Stimulated activated CD8-positive, alpha-beta memory T cell treated with anti-CD3 and anti-CD28 coated beads, Interleukin-12 subunit alpha, Interleukin-12 subunit beta, amount 100 ng/mL, for 4 hours (primary cell): Measurements from ENCODE around the gene ITSN2.

Source experiments
- DNase-seq: peaks from one replicate; pipeline ENCODE4 v3.0.0-alpha.2; 2020; ENCODE audit warnings: low read depth

Gene ITSN2

DNA sequence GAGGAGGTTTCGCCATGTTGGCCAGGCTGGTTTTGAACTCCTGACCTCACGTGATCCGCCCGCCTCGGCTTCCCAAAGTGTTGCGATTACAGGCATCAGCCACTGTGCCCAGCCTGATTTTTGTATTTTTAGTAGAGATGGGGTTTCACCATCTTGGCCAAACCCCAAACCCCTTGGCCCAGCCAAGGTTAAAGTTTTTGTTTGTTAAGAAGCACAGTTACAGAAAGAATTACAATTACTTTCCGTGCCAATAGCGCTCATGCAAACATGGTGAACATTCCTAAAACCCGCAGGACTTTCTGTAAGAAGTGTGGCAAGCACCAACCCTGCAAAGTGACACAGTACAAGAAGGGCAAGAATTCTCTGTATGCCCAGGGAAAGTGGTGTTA, 26.1 kb downstream of the ITSN2 start:
- no peak for DNase-seq

- DNase-seq, result no peak
These were observed 27.4 kb downstream of the ITSN2 start for GRCh38 chr2:24332791-24333540.

- DNase-seq, result no peak
These were observed 30.2 kb downstream of the ITSN2 start for GRCh38 chr2:24330161-24330560.

DNA sequence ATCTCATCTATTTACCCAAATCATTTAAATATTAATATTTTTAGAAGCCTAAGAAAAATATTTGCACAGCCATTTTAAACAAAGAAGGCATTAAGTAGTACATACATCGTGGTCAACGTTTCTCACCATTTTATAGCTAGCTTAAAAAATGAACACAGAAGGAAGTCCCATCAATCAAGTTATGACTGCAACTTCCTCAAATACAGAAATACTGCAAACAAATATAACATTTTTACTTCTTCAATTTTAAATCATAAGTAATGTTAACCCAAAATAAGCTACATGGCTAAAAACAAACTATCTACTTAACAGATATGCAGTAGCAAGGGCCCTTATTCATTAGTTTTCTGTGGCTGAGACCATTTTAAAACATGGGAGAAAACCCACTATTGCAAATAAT, 30.6 kb downstream of the ITSN2 start:
- DNase-seq, result no peak

- DNase-seq, result no peak
These were observed 32.3 kb downstream of the ITSN2 start for GRCh38 chr2:24328010-24328409.

DNA sequence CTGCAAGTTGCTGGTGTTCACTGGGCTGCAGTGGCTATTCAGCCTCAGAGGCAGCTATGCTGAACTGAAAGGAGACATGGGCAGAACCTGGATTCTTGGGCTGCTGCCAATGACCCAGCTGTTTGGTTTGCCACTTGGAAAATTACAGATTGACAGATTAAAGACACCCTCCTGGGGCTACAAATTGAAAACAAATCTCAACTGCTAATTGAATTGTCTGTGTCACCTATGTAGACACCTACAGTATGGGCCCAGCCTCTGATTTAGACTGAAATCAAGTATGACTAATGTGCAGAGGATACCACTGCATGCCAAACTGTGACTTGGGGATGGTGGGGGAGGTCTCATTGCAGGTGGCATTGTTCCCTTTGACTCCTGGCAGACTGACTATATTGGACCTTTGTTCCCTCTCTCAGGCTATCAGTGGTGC, 42.8 kb downstream of the ITSN2 start:
- DNase-seq, result no peak

GRCh38 chr2:24315669-24316068, 44.7 kb downstream of the ITSN2 start:
- no peak for DNase-seq

DNA sequence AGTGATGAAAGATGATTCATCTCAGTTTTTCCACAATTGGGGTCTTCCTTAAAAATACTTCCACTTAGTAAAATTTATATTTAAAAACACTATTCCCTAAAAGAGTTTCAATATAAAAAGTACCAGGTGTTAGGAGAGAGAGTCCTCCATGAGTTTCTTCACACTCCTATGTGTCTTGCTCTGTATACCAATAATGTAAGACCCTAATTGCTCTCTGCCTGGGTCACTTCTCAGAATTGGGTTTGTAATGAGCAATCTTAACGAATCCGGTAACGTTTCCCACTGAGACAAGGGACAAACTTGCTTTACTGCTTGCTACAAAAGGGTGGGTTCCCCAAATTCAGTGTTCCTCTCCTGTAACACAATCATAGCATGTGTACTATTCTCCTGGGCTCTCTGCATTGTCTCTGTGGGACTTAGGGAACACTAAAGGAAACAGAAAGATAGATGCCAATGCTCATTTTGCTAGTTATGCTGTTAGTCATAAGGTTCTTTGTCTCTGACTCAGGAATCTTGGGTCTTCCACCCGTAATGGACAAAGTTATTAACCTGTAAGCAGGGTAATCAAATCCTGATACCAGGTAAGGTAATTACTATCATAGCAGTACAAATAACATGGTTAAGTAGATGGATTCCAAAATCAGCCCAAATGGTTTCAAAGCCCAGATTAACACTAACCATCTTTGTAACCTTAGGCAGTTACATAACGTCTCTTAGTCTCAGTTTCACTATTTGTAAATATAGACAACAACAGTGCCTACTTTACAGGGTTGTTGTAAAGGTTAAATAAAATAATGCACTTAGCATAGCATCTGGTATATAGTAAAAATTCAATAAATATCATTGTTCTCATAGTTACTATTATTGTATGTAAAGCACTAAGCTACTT, 46.3 kb downstream of the ITSN2 start:
- no peak for DNase-seq

DNA sequence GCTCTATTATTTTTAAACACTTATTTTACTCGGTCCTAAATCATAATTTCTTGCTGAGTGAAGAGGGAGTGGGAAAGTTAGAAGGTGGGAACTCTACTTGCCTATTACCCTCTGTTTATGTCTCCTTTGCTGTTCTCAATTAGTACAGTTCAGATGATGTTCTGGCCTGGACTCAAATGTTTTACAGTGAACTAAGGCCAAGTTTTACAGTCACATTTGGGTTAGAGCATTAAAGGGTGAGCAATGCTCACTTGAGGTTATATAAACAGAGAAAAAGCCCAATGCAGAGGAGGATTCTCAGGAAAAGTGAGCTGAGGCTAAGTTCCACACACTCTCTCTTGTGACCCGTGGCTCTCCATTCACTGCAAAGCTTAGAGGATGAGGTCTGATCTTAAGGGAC, 52.4 kb downstream of the ITSN2 start:
- DNase-seq, result no peak

DNA sequence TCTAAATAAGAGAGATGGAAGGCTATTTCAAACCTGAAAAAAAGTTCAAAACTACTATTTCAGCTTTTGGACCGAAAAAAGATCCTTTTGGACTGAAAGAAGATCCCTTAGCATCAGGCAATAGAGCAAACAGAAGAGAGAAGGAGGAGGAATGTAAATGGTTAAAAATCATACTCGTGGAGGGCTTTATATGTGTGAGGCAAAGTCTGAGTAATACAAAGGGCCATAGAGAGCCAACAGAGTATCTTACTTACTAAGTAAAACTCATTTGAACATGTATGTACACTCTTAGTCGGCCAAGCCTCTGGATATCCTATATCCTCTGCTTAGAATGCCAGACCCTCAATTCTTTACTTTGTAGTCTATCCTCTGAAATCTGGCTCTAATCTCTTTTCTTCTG, 55.7 kb downstream of the ITSN2 start:
- no peak for DNase-seq

DNA sequence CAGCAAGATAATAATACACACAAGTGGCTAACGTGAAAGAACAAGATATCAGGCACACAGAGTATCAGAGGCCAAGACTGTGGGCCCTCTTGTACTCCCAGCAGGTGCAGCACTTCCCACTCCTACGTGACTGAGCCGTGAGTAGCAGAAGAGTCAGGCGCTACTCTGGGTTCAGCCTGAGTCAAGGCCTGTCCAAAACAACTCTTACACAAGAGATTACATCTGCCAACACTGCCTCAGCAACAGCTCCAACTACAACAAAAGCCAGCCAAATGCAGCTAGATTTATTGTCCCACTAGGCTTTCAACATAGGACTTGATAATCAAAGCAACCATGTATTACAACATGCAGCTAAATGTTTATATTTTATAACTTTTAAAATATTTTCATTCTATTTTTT, 56.2 kb downstream of the ITSN2 start:
- no peak for DNase-seq

DNA sequence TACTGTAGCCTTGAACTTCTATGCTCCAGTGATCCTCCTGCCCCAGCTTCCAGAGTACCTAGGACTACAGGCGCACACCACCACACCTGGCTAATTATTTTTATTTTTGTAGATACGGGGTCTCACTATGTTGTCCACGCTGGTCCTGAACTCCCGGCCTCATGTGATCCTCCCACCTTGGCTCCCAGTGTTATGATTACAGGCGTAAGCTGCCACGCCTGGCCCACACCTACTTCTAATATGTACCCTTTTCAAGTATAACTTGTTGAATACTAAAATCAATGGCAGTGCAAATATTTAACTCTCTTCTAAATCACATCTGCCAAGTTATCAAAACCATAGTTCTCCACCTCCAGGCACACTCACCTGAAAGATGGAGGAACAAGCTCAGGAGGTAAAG, 58.7 kb downstream of the ITSN2 start:
- DNase-seq, result no peak

DNA sequence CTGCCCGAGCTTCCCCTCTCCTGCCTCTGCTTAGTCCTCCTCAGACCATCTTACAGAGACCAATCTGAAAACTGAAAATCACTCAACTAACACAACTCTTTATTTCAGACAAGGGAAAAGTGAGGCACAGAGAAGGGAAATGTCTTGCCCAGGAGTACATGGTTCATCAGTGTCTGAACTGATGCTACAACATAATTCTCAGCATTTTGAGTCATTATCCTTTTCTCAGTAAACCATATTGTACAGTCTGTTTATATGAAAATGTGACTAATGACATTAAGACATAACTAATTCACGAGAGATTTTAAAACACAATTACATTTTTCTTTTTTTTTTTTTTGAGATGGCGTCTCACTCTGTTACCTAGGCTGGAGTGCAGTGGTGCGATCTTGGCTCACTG, 62.7 kb downstream of the ITSN2 start:
- DNase-seq, result no peak

GRCh38 chr2:24287171-24287570, 73.2 kb downstream of the ITSN2 start:
- DNase-seq, result no peak

DNA sequence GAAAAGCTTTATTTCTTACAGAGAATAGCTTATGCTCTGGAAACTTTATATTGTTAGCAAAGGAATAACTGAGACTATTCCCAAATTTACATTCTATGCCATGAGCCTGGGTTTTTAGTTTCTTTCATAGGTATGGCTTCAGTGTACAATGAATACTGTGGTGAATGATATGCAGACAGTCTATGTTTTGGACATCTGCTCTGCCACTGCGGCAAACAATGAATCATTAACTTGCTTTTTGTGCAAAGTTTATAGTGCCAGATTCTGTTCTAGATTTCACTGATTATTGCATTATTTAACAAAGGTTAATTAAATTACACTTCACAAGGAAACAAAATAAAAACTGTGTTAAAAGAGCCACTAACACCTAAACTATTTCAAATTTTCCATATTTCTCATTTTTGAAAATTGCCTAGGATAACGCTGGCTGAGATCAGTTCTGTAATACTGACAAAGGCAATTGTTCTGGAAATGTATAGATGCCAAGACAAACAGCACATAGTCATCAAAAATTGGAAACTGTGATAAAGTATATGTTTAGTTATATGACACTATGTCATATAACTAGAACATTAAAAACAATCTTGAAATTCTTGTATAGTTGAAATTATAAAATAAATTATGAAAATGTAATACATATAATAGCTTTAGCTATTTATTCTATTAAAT, 74.7 kb downstream of the ITSN2 start:
- DNase-seq, result no peak

GRCh38 chr2:24280645-24281044, 79.7 kb downstream of the ITSN2 start:
- no peak for DNase-seq

- no peak for DNase-seq
These were observed 80.2 kb downstream of the ITSN2 start for GRCh38 chr2:24280161-24280560.

GRCh38 chr2:24276349-24276899, 83.9 kb downstream of the ITSN2 start:
- no peak for DNase-seq

- DNase-seq, result no peak
These were observed 85.5 kb downstream of the ITSN2 start for GRCh38 chr2:24274809-24275208.

DNA sequence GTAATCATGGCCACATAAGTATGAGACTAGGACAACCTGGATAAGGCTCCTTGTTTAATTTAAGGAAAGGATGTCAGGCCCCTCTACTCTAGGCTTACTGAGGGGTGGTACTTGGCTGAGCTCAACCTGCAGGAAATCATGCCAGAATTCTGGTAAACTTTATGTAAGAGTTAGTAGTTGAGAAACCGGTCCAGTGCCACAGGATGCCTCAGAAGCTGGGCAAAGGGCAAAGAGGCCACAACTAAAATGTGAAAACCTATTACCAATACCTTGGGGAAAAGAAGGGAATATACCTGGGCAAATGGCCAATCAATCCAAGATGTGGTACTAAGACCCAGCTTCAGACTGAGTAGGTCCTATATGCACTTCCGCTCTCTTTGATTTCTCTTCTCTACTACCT, 86.7 kb downstream of the ITSN2 start:
- no peak for DNase-seq

GRCh38 chr2:24272907-24273306, 87.4 kb downstream of the ITSN2 start:
- DNase-seq, result no peak

- DNase-seq, result no peak
These were observed 88.1 kb downstream of the ITSN2 start for GRCh38 chr2:24272161-24272802.
